GM11168 (cell line): ENCODE results near the gene GPR179.

Source experiments
- in situ Hi-C: fragments of 300-500 bp; cut with MboI; formaldehyde crosslinking; loops from one replicate; pipeline ENCODE4 v1.12.0; 2022; ENCODE audit warnings: low sequenced_read_pairs; ENCODE audit not compliant: unreplicated experiment

The GPR179 gene

GRCh38 chr17:38344420-38344745 is 627 bp upstream of the GPR179 start:
- in situ Hi-C loops, result loop anchor here (25.0 kb wide), 1 partner anchor 143 kb away; no protein-coding TSS in a partner anchor

DNA sequence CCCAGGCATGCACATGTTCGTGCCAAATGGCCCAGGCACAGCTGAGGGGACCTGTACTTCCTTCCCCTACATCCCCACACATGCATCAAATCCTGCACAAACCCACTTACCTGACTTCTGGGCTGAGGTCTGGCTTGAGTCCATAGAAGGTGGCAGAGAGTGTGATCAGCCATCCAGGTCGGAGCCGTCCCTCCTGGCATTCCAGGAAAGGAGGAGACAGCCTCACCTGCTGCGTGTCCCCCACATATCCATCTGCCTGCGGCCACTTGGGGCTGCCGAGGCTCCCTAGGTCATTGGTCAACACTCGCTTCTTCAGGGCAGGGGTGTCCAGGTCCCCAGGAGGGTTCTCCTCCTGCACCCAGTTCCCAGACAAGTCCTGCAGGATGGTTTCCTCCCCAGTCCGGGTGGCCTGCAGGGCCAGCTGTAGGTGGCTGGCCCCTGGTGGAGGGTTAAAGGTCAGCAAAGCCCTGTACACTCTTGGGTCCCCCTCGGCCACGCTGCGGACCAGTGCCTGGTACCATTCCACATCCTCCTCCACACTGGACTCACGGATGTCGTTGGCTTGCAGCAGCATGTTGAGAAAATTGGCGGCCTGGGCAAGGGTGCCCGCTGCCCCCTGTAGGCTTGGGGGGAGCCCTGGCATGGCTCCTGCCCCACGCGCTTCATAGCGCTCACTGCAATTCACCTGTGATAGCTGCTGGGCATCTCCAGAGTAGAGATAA is 709 bp downstream of the GPR179 start:
- in situ Hi-C loops, result loop anchor here (25.0 kb wide), 1 partner anchor 144 kb away; no protein-coding TSS in a partner anchor

GRCh38 chr17:38341035-38341721 is 2.6 kb downstream of the GPR179 start:
- in situ Hi-C loops, result loop anchor here (25.0 kb wide), 1 partner anchor 146 kb away; no protein-coding TSS in a partner anchor

DNA sequence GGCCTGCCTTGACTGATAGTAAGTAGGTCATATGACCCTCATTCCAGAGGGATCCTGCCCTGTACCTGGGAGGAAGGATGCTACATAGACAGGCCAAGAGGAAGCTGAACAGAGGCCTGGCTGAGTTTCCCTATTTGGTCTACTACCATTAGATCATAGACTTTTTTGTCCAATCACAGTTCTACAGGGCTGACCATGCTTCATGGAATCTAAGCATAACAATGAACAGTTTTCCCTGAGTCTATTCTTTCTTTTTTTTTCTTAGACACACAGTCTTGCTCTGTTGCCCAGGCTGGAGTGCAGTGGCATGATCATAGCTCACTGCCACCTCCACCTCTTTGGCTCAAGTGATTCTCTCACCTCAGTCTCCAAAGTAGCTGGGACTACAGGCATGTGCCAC is 3.9 kb downstream of the GPR179 start:
- in situ Hi-C loops, result loop anchor here (25.0 kb wide), 1 partner anchor 147 kb away; no protein-coding TSS in a partner anchor

GRCh38 chr17:38338535-38338934 is 5.2 kb downstream of the GPR179 start:
- in situ Hi-C loops, result loop anchor here (25.0 kb wide), 1 partner anchor 149 kb away; no protein-coding TSS in a partner anchor

- in situ Hi-C loops, result loop anchor here (25.0 kb wide), 1 partner anchor 149 kb away; no protein-coding TSS in a partner anchor
These were observed 5.7 kb downstream of the GPR179 start for GRCh38 chr17:38338053-38338452.

DNA sequence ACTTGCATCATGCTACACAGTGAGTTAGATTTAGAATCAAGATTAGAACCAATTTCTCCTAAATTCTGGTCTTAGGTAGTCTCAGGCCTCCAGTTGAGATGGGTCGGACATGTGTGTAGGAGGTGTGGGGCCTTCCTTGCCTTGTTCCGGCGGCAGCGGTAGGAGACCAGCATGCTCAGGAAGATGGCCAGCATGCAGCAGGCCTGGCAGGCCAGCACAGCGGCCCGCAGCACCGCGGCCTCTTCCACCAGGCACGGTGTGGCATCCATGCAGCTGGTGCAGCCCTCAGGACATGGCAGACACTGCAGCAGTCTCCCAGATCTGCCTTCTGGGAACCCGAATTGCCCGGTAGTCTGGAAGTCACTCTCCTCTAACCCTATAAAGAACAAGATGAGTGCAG is 6.9 kb downstream of the GPR179 start:
- in situ Hi-C loops, result loop anchor here (25.0 kb wide), 1 partner anchor 150 kb away; no protein-coding TSS in a partner anchor

DNA sequence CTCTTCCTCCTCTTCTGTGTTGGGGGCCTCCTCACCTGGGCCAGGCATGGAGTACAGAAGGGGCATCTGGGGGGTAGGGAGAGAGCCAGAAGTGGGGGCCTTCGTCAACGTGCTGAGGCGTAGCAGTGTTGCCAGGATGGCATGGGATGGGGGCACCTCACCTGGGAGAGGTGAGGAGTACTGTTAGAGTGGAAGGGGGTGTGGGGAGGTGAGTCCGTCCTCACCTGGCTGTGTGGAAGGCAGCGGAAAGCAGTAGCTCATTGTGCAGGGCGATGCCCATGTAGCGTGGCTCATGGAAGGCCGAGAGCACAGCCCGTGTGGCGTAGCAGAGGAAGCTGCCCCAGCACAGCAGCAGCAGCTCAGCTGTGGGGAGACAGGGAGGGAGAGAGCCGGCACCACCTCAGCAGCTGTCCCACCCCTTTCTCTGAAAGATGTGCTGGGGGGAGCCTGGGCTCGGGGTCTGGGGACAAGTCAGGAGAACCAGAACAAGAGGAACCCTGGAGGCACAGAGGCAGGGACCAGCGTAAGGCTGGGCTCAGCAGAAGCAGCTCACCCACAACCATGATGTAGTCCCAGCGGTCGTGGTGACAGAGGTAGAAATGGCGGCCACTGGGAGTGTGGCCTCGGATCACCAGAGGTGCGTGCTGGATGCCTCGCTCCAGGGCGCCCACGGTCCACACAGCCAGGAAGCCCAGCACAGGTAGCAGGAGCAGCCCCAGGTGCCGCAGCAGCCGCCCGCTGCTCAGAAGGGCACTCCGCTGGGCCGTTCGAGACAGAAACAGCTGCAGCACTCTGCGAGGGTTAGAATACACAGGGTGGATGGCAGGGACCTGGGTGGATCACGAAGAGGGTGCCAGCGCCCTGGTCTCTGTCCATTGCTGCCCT is 9.0 kb downstream of the GPR179 start:
- in situ Hi-C loops, result loop anchor here (25.0 kb wide), 1 partner anchor 153 kb away; no protein-coding TSS in a partner anchor

DNA sequence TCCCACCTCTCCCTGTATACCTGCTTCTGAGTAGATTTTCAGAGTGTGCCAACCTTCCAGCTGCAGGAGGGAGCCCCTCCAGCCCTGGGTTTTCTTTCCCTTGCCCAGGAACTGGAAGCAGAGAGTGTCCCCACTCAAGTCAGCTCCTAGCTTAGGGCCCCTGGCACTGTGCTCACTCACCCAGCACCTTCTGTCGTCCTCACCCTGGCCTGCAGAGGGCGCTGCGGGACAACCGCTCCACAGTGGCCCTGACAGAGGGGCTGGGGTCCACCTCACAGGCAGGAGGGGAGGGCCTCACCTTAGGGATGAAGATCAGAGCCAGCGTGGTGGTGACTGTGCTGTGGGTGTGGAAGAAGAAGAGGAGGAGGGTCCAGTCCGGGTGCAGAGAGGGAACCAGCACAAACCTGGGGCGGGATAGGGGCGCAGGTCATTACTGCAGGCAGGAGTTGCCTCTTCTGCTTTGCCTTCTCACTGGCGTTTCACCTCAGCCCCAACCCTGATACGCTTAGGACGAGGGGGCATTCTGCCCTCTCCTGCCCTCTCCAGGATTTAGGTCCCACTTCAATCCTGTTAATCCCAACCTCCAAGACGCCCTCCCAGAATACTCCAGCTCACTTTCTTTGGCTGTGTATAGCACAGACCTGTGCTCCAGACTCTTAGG is 10.0 kb downstream of the GPR179 start:
- in situ Hi-C loops, result loop anchor here (25.0 kb wide), 1 partner anchor 154 kb away; no protein-coding TSS in a partner anchor

DNA sequence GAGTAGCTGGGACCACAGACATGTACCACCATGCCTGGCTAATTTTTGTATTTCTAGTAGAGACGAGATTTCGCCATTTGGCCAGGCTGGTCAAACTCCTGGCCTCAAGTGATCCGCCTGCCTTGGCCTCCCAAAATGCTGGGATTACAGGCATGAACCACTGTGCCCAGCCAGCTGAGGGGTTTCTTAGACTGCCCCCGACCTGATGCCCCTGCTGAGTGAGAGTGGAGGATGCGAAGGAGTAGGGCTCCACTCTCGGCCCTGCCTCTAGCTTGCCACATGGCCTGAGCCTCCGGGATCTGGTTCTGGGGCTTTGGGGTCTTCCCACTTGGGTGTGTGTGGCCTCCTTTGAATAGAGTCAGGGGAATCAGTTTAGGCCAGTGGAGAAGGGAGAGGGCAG is 11.0 kb downstream of the GPR179 start:
- in situ Hi-C loops, result loop anchor here (25.0 kb wide), 1 partner anchor 155 kb away; no protein-coding TSS in a partner anchor

GRCh38 chr17:38330941-38331411 is 12.8 kb downstream of the GPR179 start:
- in situ Hi-C loops, result loop anchor here (25.0 kb wide), 1 partner anchor 156 kb away; no protein-coding TSS in a partner anchor

- in situ Hi-C loops, result loop anchor here (25.0 kb wide), 1 partner anchor 157 kb away; no protein-coding TSS in a partner anchor
These were observed 13.7 kb downstream of the GPR179 start for GRCh38 chr17:38329808-38330730.

- in situ Hi-C loops, result loop anchor here (25.0 kb wide), 1 partner anchor 158 kb away; no protein-coding TSS in a partner anchor
These were observed 14.5 kb downstream of the GPR179 start for GRCh38 chr17:38329284-38329683.

- in situ Hi-C loops, result loop anchor here (25.0 kb wide), 1 partner anchor 159 kb away; no protein-coding TSS in a partner anchor
These were observed 15.1 kb downstream of the GPR179 start for GRCh38 chr17:38328620-38329019.

GRCh38 chr17:38327936-38328335 is 15.8 kb downstream of the GPR179 start:
- in situ Hi-C loops, result loop anchor here (25.0 kb wide), 1 partner anchor 159 kb away; no protein-coding TSS in a partner anchor

DNA sequence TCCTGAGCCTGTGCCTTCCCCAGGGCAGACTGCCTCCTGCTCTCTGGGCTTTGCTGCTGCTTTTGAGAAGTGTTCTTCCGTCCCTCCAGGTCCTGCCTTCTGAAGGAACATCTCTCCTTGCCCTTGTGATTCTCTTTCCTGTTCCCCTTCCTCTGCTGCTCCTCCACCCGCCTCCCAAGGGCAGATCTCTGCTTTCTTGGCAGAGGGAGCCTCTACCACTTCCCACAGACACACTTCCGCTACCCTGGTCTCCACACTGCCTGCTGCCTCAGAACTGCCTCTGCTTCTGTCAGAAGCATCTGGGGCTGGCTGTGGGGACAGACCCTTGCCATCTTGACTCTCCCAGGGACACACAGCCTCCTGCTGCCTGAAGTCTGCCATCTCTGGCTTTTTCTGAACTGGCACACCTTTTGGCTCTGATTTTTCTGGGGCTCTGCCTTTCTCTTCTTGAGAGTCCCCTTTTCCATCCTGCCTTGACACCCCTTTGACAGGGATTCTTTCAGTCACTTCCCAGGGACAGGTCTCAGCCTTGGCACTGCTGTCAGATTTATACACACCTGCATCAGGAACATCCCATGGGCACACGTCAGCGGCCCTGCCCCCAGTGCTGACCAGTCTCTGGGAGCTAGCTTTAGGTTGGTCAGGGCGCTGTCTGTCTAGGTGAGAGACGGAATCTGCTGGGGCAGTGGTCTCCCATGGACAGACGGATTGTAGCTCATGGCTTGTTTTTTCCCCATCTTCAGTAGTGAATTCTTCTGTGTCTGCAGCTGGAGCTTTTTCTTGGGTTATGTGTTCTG is 16.6 kb downstream of the GPR179 start:
- in situ Hi-C loops, result loop anchor here (25.0 kb wide), 1 partner anchor 160 kb away; no protein-coding TSS in a partner anchor

DNA sequence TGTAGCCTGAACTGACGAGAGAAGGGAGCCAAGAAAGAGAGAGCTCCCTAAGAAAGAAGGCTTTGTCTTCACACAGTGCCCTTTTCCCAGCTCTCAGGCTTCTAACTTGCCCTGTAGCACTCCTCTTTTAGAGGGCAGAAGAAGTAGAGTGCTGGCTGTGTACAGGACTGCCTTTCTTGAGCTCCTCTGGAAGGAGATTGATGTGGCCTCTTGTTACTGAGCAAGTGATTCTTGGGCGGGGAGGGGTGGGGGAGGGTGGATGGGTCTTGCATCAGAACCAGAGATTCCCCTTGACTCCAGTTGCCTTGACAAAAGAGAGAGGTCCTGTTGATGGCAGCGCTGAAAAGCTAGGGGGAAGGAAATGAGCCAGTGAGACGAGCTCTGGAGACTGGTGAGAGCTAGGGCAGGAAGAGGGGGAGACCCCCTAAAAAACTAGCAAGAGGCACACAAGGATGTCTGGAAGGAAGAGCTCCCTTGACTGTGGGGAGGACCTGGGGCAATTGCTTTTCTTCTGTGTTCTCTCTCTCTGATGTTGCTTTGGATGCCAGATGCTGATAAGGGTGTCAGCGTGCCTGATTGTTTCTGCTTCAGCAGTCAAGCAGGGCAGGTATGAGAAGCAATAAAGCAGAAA is 18.4 kb downstream of the GPR179 start:
- in situ Hi-C loops, result loop anchor here (25.0 kb wide), 1 partner anchor 162 kb away; no protein-coding TSS in a partner anchor
